WERI-Rb-1 (cell line): ENCODE measurements around the gene CCT6B.
A peak's percentile ranks its signal among the peaks of the same experiment; 100 is the strongest.
"Not testable (repeated sequence)": the region's sequence is repeated elsewhere in the genome, so short reads cannot be mapped to it uniquely, and the experiment has no call there.

ENCODE experiments used
- DNase-seq: peaks from one replicate; pipeline ENCODE4 v3.0.0-alpha.2; 2020
- H3K27ac ChIP-seq: fragments of 250-450 bp; sonication (Bioruptor Pico); 2 replicates; pipeline ENCODE4 v1.5.1; 2020; ENCODE audit warnings: mild to moderate bottlenecking, moderate library complexity
- H3K27me3 ChIP-seq: fragments of 250-450 bp; sonication (Bioruptor Pico); 2 replicates; pipeline ENCODE4 v1.5.1; 2021; ENCODE audit warnings: mild to moderate bottlenecking, low read depth, moderate library complexity; ENCODE audit not compliant: insufficient read depth, severe bottlenecking
- H3K36me3 ChIP-seq: fragments of 250-450 bp; sonication (Bioruptor Pico); 2 replicates; pipeline ENCODE4 v1.5.1; 2020; ENCODE audit warnings: mild to moderate bottlenecking, moderate library complexity
- H3K4me3 ChIP-seq: 2 replicates; pipeline ENCODE4 v1.5.1; 2011; ENCODE audit warnings: low read depth, mild to moderate bottlenecking, control low read depth, low read length
- H3K9me3 ChIP-seq: fragments of 250-450 bp; sonication (Bioruptor Pico); 2 replicates; pipeline ENCODE4 v1.5.1; 2021; ENCODE audit warnings: mild to moderate bottlenecking, moderate library complexity; ENCODE audit not compliant: severe bottlenecking
- TF ChIP-seq, protein P1 (sequence below): IDR thresholded peaks from 2 replicates; pipeline ENCODE4 v1.5.1; 2011; ENCODE audit warnings: low read depth, mild to moderate bottlenecking, control low read depth, inconsistent platforms, low read length

The CCT6B gene

DNA sequence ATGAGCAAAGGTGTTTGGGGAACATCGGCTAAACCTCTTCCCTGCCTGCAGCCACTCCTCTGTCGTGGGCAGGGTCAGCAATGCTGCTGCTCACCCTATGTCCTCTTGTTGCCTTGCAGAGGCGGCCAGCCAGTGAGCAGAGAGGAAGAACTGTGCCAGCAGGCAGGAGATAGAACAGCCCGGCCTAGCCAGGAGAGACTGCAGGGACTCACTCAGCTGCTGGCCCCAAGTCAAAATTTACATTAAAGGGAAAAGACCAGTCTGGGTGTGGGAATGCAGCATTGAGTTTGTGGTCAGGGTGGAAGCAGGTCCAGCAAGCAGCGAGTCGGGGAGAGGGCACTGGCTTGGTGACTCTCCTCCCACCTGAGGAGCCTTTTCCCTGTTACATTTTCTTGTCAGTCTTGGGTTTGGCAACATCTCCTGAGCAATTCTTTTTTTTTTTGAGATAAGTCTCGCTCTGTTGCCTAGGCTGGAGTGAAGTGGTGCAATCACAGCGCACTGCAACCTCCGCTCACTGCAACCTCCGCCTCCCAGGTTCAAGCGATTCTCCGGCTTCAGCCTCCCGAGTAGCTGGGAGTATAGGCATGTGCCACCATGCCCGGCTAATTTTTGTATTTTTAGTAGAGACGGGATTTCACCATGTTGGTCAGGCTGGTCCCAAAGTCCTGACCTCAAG is 41.8 kb upstream of the CCT6B start:
- Histone ChIP-seq H3K9me3 (no peaks in the 10 kb centered on the region), H3K27ac (no peak overlapping the region), H3K27me3 (no peaks in the 10 kb centered on the region), H3K4me3 (no peak overlapping the region), H3K36me3 (peaks cover 52% of the 10 kb centered on the region)
- DNase-seq: no peak
- TF ChIP-seq, protein P1, sequence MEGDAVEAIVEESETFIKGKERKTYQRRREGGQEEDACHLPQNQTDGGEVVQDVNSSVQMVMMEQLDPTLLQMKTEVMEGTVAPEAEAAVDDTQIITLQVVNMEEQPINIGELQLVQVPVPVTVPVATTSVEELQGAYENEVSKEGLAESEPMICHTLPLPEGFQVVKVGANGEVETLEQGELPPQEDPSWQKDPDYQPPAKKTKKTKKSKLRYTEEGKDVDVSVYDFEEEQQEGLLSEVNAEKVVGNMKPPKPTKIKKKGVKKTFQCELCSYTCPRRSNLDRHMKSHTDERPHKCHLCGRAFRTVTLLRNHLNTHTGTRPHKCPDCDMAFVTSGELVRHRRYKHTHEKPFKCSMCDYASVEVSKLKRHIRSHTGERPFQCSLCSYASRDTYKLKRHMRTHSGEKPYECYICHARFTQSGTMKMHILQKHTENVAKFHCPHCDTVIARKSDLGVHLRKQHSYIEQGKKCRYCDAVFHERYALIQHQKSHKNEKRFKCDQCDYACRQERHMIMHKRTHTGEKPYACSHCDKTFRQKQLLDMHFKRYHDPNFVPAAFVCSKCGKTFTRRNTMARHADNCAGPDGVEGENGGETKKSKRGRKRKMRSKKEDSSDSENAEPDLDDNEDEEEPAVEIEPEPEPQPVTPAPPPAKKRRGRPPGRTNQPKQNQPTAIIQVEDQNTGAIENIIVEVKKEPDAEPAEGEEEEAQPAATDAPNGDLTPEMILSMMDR: no peak

DNA sequence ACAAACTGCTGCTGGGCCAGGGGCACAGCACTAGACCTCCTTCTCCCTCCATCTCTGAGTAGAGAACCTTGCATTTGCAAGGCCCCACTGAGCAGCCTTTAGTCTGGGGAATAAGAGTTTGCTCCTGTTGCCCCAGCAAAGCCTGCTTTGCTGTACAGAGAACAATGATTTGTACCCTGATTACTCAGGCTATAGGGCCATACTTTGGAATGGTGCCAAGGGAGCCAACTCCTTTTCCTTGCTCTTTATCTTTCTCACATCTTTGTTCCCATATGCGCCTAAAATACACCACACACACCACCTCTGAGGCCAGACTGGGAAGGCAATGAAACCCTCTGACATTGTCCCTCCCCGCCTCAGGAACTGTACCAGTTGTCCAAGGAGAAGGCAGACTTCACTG is 40.3 kb upstream of the CCT6B start:
- TF ChIP-seq, protein P1: no peak
- peaks cover 52% of the 10 kb centered on the region for H3K36me3 ChIP-seq
- H3K4me3 ChIP-seq: no peak overlapping the region
- H3K9me3 ChIP-seq: no peaks in the 10 kb centered on the region
- DNase-seq: no peak
- no peaks in the 10 kb centered on the region for H3K27me3 ChIP-seq
- H3K27ac ChIP-seq: no peak overlapping the region

DNA sequence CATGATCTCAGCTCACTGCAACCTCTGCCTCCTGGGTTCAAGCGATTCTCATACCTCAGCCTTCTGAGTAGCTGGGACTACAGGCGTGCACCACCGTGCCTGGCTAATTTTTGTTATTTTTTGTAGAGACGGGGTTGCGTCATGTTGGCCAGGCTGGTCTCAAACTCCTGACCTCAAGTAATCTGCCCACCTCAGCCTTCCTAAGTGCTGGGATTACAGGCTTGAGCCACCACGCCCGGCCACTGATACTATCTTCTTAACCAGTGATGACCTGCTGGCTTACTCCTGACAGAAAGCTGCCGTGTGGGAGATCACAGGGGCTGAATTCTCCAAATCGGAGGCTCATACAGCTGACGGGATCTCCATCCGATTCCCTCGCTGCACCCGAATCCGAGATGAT is 39.7 kb upstream of the CCT6B start:
- peaks cover 58% of the 10 kb centered on the region for H3K36me3 ChIP-seq
- H3K27me3 ChIP-seq, H3K9me3 ChIP-seq, H3K27ac ChIP-seq, H3K4me3 ChIP-seq: not testable (repeated sequence)
- DNase-seq: peak; percentile 65

DNA sequence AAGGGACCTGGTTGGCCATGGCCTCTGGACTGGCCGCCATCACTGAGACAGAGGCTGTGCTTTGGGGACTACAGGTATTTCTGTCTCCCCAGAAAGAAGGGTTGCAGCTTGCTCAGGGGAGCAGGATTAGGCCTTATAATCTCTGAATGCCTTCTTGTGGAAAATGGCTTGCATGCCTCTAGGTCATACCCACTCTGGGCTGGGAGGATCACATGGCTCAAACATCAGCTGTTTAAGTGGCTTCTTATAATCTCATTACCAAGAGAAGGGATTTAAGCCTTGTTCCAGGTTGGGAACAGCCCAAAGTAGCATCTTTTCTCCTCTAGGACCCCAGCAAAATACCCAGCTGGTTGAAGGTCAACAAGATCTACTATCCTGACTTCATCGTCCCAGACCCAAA is 38.2 kb upstream of the CCT6B start:
- peaks cover 73% of the 10 kb centered on the region for H3K36me3 ChIP-seq
- no peak overlapping the region for H3K27ac ChIP-seq
- DNase-seq: peak; percentile 56
- TF ChIP-seq, protein P1: no peak
- no peaks in the 10 kb centered on the region for H3K9me3 ChIP-seq
- no peak overlapping the region for H3K4me3 ChIP-seq
- H3K27me3 ChIP-seq: no peaks in the 10 kb centered on the region

GRCh38 chr17:34998205-34998604 is 36.9 kb upstream of the CCT6B start:
- Histone ChIP-seq H3K36me3 (peaks cover 86% of the 10 kb centered on the region), H3K9me3 (no peaks in the 10 kb centered on the region), H3K4me3 (no peak overlapping the region), H3K27me3 (no peaks in the 10 kb centered on the region), H3K27ac (no peak overlapping the region)
- peak; percentile 83 for DNase-seq
- TF ChIP-seq, protein P1: peak; percentile 97

GRCh38 chr17:34997355-34997862 is 36.1 kb upstream of the CCT6B start:
- Histone ChIP-seq H3K9me3 (no peaks in the 10 kb centered on the region), H3K27ac (no peak overlapping the region), H3K36me3 (peaks cover 81% of the 10 kb centered on the region), H3K27me3 (no peaks in the 10 kb centered on the region), H3K4me3 (no peak overlapping the region)
- no peak for DNase-seq
- TF ChIP-seq, protein P1: no peak
